MCF 10A (cell line): ENCODE measurements around the gene SRL. TPM values are rescaled to one million over a fixed set of nuclear protein-coding genes. Genes with fewer than 3 reads are reported as not detected.
"Not testable (repeated sequence)": the region's sequence is repeated elsewhere in the genome, so short reads cannot be mapped to it uniquely, and the experiment has no call there.

ENCODE experiments used
- BruUV-seq: library from RNA; stranded (reverse); fragments of 400-500 nt; replicated peaks from 2 replicates; lab custom pipeline; 2021; lab: Mats Ljungman, UMichigan
- CTCF ChIA-PET: fragments of 300-600 bp; sonication (Branson Sonifier 250); formaldehyde crosslinking; extraction: SDS; loops from one replicate; lab custom pipeline; 2021; ENCODE audit warnings: antibody characterized with exemption, inconsistent platforms; lab: Yijun Ruan, JAX
- POLR2A ChIA-PET: fragments of 300-600, 350-650 bp; sonication (Branson Sonifier 250); formaldehyde crosslinking; extraction: SDS; loops from one replicate; lab custom pipeline; 2020; ENCODE audit warnings: antibody characterized with exemption, inconsistent platforms; lab: Yijun Ruan, JAX
- DNase-seq: peaks from one replicate; pipeline ENCODE4 v3.0.0-alpha.2; 2018; ENCODE audit not compliant: unreplicated experiment
- H3K27ac Mint-ChIP-seq: one replicate; pipeline ENCODE4 v1.8.0; 2022; ENCODE audit warnings: mild to moderate bottlenecking, low read depth, mixed read lengths; ENCODE audit not compliant: unreplicated experiment
- H3K27me3 Mint-ChIP-seq: one replicate; pipeline ENCODE4 v1.8.0; 2022; ENCODE audit warnings: mixed read lengths; ENCODE audit not compliant: insufficient read depth, unreplicated experiment
- H3K36me3 Mint-ChIP-seq: one replicate; pipeline ENCODE4 v1.8.0; 2022; ENCODE audit warnings: mild to moderate bottlenecking, moderate library complexity, mixed read lengths; ENCODE audit not compliant: insufficient read depth, unreplicated experiment
- H3K4me1 Mint-ChIP-seq: one replicate; pipeline ENCODE4 v1.8.0; 2022; ENCODE audit warnings: mixed read lengths; ENCODE audit not compliant: insufficient read depth, unreplicated experiment
- H3K4me3 Mint-ChIP-seq: one replicate; pipeline ENCODE4 v1.8.0; 2022; ENCODE audit warnings: mild to moderate bottlenecking, moderate library complexity, mixed read lengths; ENCODE audit not compliant: unreplicated experiment
- H3K9me3 Mint-ChIP-seq: one replicate; pipeline ENCODE4 v1.8.0; 2022; ENCODE audit warnings: mixed read lengths; ENCODE audit not compliant: unreplicated experiment
- CTCF ChIP-seq: fragments of 200-600 bp; IDR thresholded peaks from one replicate; pipeline ENCODE4 v1.8.0; 2022; ENCODE audit warnings: antibody characterized with exemption, mild to moderate bottlenecking; ENCODE audit not compliant: unreplicated experiment
- intact Hi-C: fragments of 100-400 bp; cut with micrococcal nuclease; formaldehyde crosslinking; loops from 2 replicates; pipeline ENCODE4 v1.14.1; 2022
- total RNA-seq: library from RNA; stranded (reverse); gene quantifications from 2 replicates; pipeline ENCODE4 v1.2.3, GENCODE V29; 2022

SRL gene
- total RNA-seq, 1 experiment from 2014 or later = not detected

- no TSS peak for BruUV-seq
- H3K4me1 Mint-ChIP-seq = peaks cover 5% of the 10 kb centered on the region
- no peaks in the 10 kb centered on the region for H3K27me3 Mint-ChIP-seq
- POLR2A ChIA-PET = interaction anchor here (0.6 to 2.1 kb wide), 6 partner anchors 11 to 1290 kb away, joined by 3 to 8 read pairs (median 4); partner anchors contain the start of gene TFAP4
- intact Hi-C loops = no loop called here
- H3K36me3 Mint-ChIP-seq = peaks cover 67% of the 10 kb centered on the region
- no peaks in the 10 kb centered on the region for H3K9me3 Mint-ChIP-seq
- CTCF ChIA-PET = interaction anchor here (0.6 to 4.2 kb wide), 9 partner anchors 8 to 277 kb away, joined by 3 to 19 read pairs (median 4); no protein-coding TSS in a partner anchor
- H3K27ac Mint-ChIP-seq = no peak overlapping the region
- H3K4me3 Mint-ChIP-seq = no peak overlapping the region
- peak; percentile 63 for DNase-seq
- no peak for TF ChIP-seq CTCF
Observed at GRCh38 chr16:4260360-4260759, 18.5 kb upstream of the SRL start.

DNA sequence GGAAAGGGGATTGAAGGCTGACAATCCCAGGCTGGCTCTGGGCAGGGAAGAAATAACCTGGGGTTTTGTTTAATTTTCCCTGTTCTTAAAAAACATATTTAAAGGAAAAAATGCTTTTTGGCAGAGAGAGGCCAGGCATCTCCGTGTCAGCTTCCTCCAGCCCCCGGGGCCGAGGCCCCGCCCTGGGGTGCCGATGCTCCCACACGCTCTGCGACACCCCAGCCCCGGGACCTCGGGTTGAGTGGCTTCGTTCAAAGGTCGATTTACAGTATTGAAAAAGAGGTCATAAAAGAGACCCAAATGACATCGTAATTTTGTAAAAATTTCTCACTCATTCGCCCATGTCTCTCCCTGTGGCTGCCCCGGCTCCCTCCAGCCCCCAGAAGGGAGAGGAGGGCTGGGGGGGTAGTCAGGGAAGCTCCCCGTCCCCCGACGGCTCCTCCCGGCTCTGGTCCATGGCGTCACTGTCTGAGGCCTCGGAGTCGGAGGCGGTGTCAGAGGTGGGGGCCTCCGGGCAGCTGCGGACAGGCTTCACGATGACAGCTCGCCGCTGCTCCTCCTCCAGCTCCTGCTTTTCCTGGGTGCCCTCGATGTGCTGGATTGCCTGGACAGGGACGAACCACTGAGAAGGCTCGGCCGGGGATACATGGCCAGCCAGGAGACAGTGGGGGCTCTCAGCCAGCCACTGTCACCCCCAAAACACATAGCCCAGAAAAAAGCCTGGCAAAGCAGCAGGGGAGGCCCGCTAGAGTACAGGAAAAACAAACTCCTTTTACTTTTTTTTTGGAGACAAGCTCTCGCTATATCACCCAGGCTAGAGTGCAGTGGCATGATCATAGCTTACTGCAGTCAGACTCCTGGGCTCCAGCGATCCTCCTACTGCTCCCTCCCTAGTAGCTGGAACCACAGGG, 16.0 kb upstream of the SRL start:
- no peak for DNase-seq
- Mint-ChIP-seq H3K27me3 (no peaks in the 10 kb centered on the region), H3K27ac (no peak overlapping the region), H3K4me1 (peaks cover 5% of the 10 kb centered on the region), H3K36me3 (peaks cover 66% of the 10 kb centered on the region), H3K4me3 (no peak overlapping the region), H3K9me3 (no peaks in the 10 kb centered on the region)
- CTCF ChIA-PET = interaction anchor here (0.6 to 4.2 kb wide), 8 partner anchors 14 to 318 kb away, joined by 3 to 19 read pairs (median 3); no protein-coding TSS in a partner anchor
- intact Hi-C loops = no loop called here
- no TSS peak for BruUV-seq
- no peak for TF ChIP-seq CTCF
- POLR2A ChIA-PET = interaction anchor here (0.6 to 2.1 kb wide), 2 partner anchors 10 to 14 kb away, joined by 3 to 7 read pairs; no protein-coding TSS in a partner anchor

DNA sequence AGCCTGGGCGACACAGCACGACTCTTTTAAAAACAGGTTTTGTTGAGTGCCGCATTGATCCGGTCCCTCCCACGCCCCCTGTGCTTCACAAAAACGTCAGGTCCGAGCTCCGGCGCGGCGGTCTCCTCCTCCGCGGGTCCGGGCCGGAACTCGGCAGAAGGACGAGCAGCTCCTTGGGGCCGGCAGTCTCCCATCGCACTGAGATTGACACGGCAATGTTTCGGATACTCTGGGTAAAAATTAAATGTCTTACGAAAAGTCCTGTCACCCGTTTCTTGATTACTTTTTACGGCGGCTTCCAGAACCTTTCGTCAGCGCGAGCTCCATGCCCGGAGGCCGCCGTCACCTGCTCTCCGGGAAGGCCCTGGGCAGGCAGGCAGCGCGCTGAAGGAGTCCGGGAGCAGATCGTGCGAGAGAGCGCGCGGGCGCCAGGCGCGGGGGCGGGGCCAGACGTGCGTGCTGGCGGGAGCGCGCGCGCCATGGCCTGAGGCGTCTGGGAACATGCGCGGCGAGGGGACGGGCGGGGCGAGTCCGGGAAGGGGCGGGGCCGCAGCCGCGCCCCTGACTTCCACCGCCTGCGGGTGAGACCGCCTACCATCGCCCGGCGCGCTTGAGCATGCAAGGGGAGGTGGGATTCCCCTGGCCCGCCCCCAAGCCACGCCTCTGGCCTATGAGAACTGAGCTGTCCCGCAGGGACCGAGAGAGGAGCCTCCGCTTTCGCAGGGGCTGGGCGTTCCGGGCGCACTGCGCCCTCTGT, 11.7 kb upstream of the SRL start:
- Mint-ChIP-seq H3K4me3 (peak overlapping the region; percentile 90), H3K36me3 (peaks cover 29% of the 10 kb centered on the region), H3K4me1 (no peaks in the 10 kb centered on the region), H3K27me3 (no peaks in the 10 kb centered on the region), H3K27ac (peak overlapping the region; percentile 98), H3K9me3 (no peaks in the 10 kb centered on the region)
- intact Hi-C loops = loop anchor here (1.0 to 5.0 kb wide), 4 partner anchors 53 to 270 kb away; no protein-coding TSS in a partner anchor
- ChIA-PET CTCF (interaction anchor here (0.5 to 5.3 kb wide), 68 partner anchors 9 to 475 kb away, joined by 3 to 109 read pairs (median 5); partner anchors contain the start of genes ADCY9 and SRL), POLR2A (interaction anchor here (0.5 to 3.0 kb wide), 48 partner anchors 8 to 970 kb away, joined by 3 to 43 read pairs (median 5); partner anchors contain the start of genes ADCY9, GLIS2, PAM16 and TFAP4)
- no TSS peak for BruUV-seq
- peak; percentile 99 for DNase-seq
- no peak for TF ChIP-seq CTCF

DNA sequence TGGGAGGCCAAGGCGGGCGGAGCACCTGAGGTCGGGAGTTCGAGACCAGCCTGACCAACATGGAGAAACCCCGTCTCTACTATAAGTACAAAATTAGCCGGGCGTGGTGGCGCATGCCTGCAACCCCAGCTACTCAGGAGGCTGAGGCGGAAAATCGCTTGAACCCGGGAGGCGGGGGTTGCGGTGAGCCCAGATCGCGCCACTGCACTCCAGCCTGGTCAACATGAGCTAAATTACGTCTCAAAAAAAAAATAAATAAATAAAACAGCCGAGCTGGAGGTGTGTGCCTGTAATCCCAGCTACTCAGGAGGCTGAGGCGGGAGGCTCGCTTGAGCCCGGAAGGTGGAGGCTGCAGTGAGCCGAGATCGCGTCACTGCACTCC, 11.1 kb upstream of the SRL start:
- H3K9me3 Mint-ChIP-seq, H3K27me3 Mint-ChIP-seq, DNase-seq, H3K4me1 Mint-ChIP-seq: not testable (repeated sequence)
- ChIA-PET POLR2A (interaction anchor here (0.5 to 3.0 kb wide), 40 partner anchors 8 to 969 kb away, joined by 3 to 43 read pairs (median 5); partner anchors contain the start of genes ADCY9, GLIS2, TFAP4 and ZNF263), CTCF (interaction anchor here (0.5 to 5.3 kb wide), 42 partner anchors 8 to 458 kb away, joined by 3 to 109 read pairs (median 6); partner anchors contain the start of genes ADCY9 and SRL)
- peaks cover 23% of the 10 kb centered on the region for H3K36me3 Mint-ChIP-seq
- BruUV-seq = TSS peak; percentile 70
- peak overlapping the region; percentile 98 for H3K27ac Mint-ChIP-seq
- H3K4me3 Mint-ChIP-seq = peak overlapping the region; percentile 90
- intact Hi-C loops = loop anchor here (5.0 kb wide), 2 partner anchors 79 to 141 kb away; no protein-coding TSS in a partner anchor
